ENCODE results near the gene SMIM28. TPM values are rescaled to one million over a fixed set of nuclear protein-coding genes. Genes with fewer than 3 reads are reported as not detected.
A peak's percentile ranks its signal among the peaks of the same experiment; 100 is the strongest.

Gene SMIM28
- total and polyA plus RNA-seq, 9 of the 15 experiments (the other 6 are each of a cell fraction or from before 2014, with no cell fraction given), result not detected

DNA sequence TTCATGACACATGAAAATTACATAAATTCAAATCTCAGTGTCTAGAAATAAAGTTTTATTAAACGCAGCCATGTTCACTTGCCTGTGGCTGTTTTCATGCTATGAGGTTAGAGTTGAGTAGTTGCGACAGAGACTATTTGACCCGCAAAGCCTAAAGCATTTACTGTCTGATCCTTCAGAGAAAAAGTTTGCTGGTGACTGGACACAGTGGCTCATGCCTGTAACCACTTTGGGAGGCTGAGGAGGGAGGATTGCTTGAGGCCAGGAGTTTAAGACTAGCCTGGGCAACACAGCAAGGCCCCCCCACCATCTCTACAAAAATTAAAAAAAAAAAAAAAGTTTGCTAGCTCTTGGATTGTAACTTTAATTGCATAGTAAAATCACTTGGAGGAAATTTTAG, 9.2 kb downstream of the SMIM28 start:
- no peak overlapping the region for H3K9ac ChIP-seq (ENCODE audit: insufficient read depth in 1 of 2, low read depth in 2 of 2, low read length in 2 of 2)
- H3K4me3 ChIP-seq, result no peak overlapping the region
- H3K4me2 ChIP-seq (ENCODE audit: insufficient read depth, low read length), result no peak overlapping the region
- in situ Hi-C loops (cut with MboI) (no loop called here), intact Hi-C loops (cut with micrococcal nuclease) (no loop called here)
- TF ChIP-seq, protein P1, sequence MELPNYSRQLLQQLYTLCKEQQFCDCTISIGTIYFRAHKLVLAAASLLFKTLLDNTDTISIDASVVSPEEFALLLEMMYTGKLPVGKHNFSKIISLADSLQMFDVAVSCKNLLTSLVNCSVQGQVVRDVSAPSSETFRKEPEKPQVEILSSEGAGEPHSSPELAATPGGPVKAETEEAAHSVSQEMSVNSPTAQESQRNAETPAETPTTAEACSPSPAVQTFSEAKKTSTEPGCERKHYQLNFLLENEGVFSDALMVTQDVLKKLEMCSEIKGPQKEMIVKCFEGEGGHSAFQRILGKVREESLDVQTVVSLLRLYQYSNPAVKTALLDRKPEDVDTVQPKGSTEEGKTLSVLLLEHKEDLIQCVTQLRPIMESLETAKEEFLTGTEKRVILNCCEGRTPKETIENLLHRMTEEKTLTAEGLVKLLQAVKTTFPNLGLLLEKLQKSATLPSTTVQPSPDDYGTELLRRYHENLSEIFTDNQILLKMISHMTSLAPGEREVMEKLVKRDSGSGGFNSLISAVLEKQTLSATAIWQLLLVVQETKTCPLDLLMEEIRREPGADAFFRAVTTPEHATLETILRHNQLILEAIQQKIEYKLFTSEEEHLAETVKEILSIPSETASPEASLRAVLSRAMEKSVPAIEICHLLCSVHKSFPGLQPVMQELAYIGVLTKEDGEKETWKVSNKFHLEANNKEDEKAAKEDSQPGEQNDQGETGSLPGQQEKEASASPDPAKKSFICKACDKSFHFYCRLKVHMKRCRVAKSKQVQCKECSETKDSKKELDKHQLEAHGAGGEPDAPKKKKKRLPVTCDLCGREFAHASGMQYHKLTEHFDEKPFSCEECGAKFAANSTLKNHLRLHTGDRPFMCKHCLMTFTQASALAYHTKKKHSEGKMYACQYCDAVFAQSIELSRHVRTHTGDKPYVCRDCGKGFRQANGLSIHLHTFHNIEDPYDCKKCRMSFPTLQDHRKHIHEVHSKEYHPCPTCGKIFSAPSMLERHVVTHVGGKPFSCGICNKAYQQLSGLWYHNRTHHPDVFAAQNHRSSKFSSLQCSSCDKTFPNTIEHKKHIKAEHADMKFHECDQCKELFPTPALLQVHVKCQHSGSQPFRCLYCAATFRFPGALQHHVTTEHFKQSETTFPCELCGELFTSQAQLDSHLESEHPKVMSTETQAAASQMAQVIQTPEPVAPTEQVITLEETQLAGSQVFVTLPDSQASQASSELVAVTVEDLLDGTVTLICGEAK (IDR thresholded peaks at IDR 0.05), result peak; percentile 52; the same call in 1 of the 2 replicates
- TF ChIP-seq, protein P1 (CRISPR knock-in tag; IDR thresholded peaks at IDR 0.05), result no peak
- no peak for TF ChIP-seq SNRNP70 (optimal IDR thresholded peaks at IDR 0.05; ENCODE audit: low read depth, low read length)
- H4K20me1 ChIP-seq (replicated peaks; ENCODE audit: control insufficient read depth, insufficient read depth, low read length), result no peaks in the 10 kb centered on the region
- ChIA-PET CTCF (ENCODE audit: low intra/inter-chr PET ratio) (no interaction called here), POLR2A (no interaction called here)
- H3K27me3 ChIP-seq (ENCODE audit: control insufficient read depth in 2 of 2, insufficient read depth in 2 of 2, low read length in 2 of 2), result peaks cover 8 to 19% of the 10 kb centered on the region in 2 experiments
- peaks cover 0 to 2% of the 10 kb centered on the region in 2 experiments; a peak in 1 of 5 replicates for H3K4me1 ChIP-seq (replicated peaks in 1 of 2; ENCODE audit: control insufficient read depth in 2 of 2, insufficient read depth in 2 of 2, low read length in 2 of 2)
- 16% methylated on average over 3 of the region's 3 CpGs for WGBS (ENCODE audit: insufficient coverage, low coverage, missing lambda C conversion rate)
- H2AFZ ChIP-seq (ENCODE audit: low read depth, low read length), result no peak overlapping the region
- H3K9me3 ChIP-seq (replicated peaks; ENCODE audit: control insufficient read depth, insufficient read depth, low read depth, low read length), result no peaks in the 10 kb centered on the region
- no peaks in the 10 kb centered on the region for H3K9me1 ChIP-seq (ENCODE audit: control insufficient read depth, insufficient read depth, low read length)
- no peaks in the 10 kb centered on the region for H3K36me3 ChIP-seq (ENCODE audit: control insufficient read depth, insufficient read depth, low read length)
- no peak for DNase-seq (ENCODE audit: extremely low read depth in 1 of 4, low spot score in 3 of 4)
- no peak for ATAC-seq
- H3K79me2 ChIP-seq (ENCODE audit: control insufficient read depth, insufficient read depth, low read length), result no peaks in the 10 kb centered on the region
- H3K27ac ChIP-seq (ENCODE audit: extremely low read depth, low read depth, low read length), result no peak overlapping the region
- BruUV-seq (replicated peaks), result no TSS peak
- FAIRE-seq, result no peak
